Activated CD8-positive, alpha-beta T cell treated with anti-CD3 and anti-CD28 coated beads for 36 hours (primary cell): ENCODE measurements around the gene COA8. TPM values are rescaled to one million over a fixed set of nuclear protein-coding genes. Genes with fewer than 3 reads are reported as not detected.

Experiments
- ATAC-seq: fragments of 200-7000 bp; cut with Tn5 transposase; one replicate; pipeline ENCODE4 v1.10.0; 2021; ENCODE audit warnings: mild to moderate bottlenecking, moderate library complexity
- CTCF ChIA-PET: fragments of 350-600 bp; sonication (Branson Sonifier 250); formaldehyde crosslinking; loops from one replicate; lab custom pipeline; 2021; ENCODE audit warnings: antibody characterized with exemption; lab: Charles Lee
- POLR2A ChIA-PET: fragments of 350-600 bp; sonication (Branson Sonifier 250); formaldehyde crosslinking; loops from one replicate; lab custom pipeline; 2021; ENCODE audit warnings: antibody characterized with exemption; lab: Charles Lee
- DNase-seq: peaks from one replicate; pipeline ENCODE4 v3.0.0-alpha.2; 2020
- H3K27ac Mint-ChIP-seq: one replicate; pipeline ENCODE4 v1.8.0; 2021; ENCODE audit warnings: mild to moderate bottlenecking, mixed read lengths
- H3K27me3 Mint-ChIP-seq: one replicate; pipeline ENCODE4 v1.8.0; 2021; ENCODE audit warnings: mixed read lengths
- H3K36me3 Mint-ChIP-seq: one replicate; pipeline ENCODE4 v1.8.0; 2021; ENCODE audit warnings: low read depth, mixed read lengths
- H3K4me1 Mint-ChIP-seq: one replicate; pipeline ENCODE4 v1.8.0; 2021; ENCODE audit warnings: low read depth, mixed read lengths
- H3K4me3 Mint-ChIP-seq: one replicate; pipeline ENCODE4 v1.8.0; 2021; ENCODE audit warnings: mild to moderate bottlenecking, moderate library complexity, mixed read lengths
- H3K9me3 Mint-ChIP-seq: one replicate; pipeline ENCODE4 v1.8.0; 2021; ENCODE audit warnings: mixed read lengths
- CTCF ChIP-seq: fragments of 200-600 bp; IDR thresholded peaks from one replicate; pipeline ENCODE4 v1.8.0; 2022; ENCODE audit warnings: antibody characterized with exemption, mild to moderate bottlenecking
- intact Hi-C: fragments of 100-400 bp; cut with micrococcal nuclease; formaldehyde crosslinking; loops from one replicate; pipeline ENCODE4 v1.10.0; 2022
- total RNA-seq, 2 experiments: library from RNA; stranded (reverse); gene quantifications; one replicate each; pipeline ENCODE4 v1.2.3, GENCODE V29; 2021

Gene COA8
- total RNA-seq, 2 experiments from 2014 or later: 40.3 to 45.6 TPM

GRCh38 chr14:103531421-103532215, 31.1 kb upstream of the COA8 start:
- DNase-seq: no peak
- ATAC-seq: no peak
- Mint-ChIP-seq H3K36me3 (peaks cover 13% of the 10 kb centered on the region), H3K4me1 (peaks cover 34% of the 10 kb centered on the region), H3K4me3 (peak overlapping the region; percentile 94), H3K27ac (no peak overlapping the region), H3K27me3 (no peaks in the 10 kb centered on the region), H3K9me3 (no peaks in the 10 kb centered on the region)
- TF ChIP-seq CTCF: no peak
- POLR2A ChIA-PET: interaction anchor here (0.6 to 4.3 kb wide), 6 partner anchors 9 to 597 kb away, joined by 3 to 28 read pairs (median 4); partner anchors contain the start of genes BAG5 and COA8
- CTCF ChIA-PET: interaction anchor here (1.9 to 2.2 kb wide), 3 partner anchors 10 to 148 kb away, joined by 5 to 7 read pairs (median 6); no protein-coding TSS in a partner anchor
- intact Hi-C loops: no loop called here

DNA sequence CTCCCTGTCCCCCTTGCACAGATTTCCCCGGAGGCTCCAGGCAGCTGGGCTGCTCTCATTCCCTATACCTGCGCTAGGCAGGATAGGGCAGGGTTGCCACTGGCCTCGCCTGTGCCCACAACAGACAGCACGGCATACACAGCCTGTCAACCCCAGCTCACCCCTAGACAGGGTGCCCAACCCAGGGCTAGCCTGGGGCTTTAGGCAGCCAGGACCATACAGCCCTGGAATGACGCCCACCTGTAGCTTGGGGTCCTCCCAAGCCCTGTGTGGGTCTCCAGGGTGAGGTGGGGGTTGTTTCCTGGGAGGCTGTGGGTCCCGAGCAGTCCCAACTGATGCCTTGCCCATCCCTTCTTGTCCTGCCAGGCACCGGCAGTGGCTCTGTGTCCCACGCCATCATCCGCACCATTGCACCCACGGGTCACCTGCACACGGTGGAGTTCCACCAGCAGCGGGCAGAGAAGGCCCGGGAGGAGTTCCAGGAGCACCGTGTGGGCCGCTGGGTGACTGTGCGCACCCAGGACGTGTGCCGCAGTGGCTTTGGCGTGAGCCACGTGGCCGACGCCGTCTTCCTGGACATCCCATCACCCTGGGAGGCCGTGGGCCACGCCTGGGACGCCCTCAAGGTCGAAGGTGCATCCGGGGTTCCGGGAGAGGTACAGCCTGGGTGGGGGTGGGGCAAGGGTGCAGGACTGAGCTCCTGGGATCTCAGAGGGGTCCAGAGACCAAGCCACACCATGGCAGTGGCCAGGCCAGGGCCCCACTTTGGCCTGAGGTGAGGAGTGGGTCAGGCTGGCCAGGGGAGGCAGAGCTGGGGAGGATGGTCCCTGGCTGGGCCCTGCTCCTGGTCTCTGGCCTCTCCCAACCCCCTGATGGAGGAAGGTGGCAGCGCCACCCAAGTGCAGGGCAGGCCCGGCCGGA, 30.3 kb upstream of the COA8 start:
- POLR2A ChIA-PET: interaction anchor here (0.9 to 4.3 kb wide), 3 partner anchors 9 to 97 kb away, joined by 3 to 28 read pairs (median 6); partner anchors contain the start of genes BAG5 and COA8
- peaks cover 16% of the 10 kb centered on the region for H3K36me3 Mint-ChIP-seq
- no peaks in the 10 kb centered on the region for H3K9me3 Mint-ChIP-seq
- DNase-seq (no peak), ATAC-seq (no peak)
- intact Hi-C loops: no loop called here
- no peaks in the 10 kb centered on the region for H3K27me3 Mint-ChIP-seq
- no peak overlapping the region for H3K27ac Mint-ChIP-seq
- H3K4me1 Mint-ChIP-seq: peaks cover 28% of the 10 kb centered on the region
- CTCF ChIA-PET: interaction anchor here (1.3 to 1.9 kb wide), 2 partner anchors 12 to 13 kb away, joined by 4 to 5 read pairs; no protein-coding TSS in a partner anchor
- TF ChIP-seq CTCF: no peak
- no peak overlapping the region for H3K4me3 Mint-ChIP-seq

DNA sequence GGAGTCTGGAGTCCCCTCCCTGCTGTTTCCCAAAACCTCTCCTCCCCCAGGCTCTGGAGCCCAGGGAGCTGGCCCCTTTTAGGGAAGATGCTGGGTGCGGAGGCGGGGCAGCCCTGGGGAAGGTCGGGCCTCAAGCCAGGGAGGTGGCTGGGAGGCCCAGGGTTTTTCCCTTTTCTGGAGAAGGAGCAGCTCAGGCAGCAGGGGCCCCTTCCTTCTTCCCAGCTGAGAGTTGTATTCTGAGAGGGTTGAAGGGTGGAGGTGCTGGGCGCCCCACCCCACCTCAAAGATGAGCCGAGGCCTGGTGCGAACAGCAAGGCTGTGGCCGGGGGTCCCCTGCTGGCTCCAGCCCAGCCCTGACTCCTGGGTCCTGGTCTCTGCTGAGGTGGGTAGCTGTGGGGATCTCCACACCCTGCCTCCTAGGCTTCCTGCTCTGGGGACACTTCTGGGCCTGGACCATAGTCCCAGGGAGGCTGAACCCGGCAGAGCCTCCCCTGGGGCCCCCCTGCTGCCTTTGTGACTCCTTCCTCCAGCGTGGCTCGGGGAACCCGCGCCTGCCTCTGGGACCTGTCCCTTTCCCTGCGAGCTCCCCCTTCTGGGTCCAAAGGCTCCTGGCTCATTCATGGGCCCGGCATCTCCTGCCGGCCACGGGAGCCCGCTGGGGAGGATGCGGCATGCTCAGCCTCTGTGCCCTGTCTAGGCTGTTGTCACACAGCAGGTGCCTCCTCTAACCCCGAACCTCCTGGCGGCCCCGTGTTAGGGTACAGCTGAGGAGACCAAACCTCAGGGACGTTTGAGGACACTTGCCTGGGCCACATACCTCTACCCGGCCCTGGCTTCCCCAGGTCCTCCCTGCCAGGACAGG, 29.4 kb upstream of the COA8 start:
- ATAC-seq (no peak), DNase-seq (no peak)
- ChIA-PET POLR2A (interaction anchor here (0.8 to 1.3 kb wide), 2 partner anchors 13 to 14 kb away, joined by 3 read pairs; no protein-coding TSS in a partner anchor), CTCF (interaction anchor here (1.3 to 1.9 kb wide), 2 partner anchors 13 to 14 kb away, joined by 4 to 5 read pairs; no protein-coding TSS in a partner anchor)
- TF ChIP-seq CTCF: no peak
- Mint-ChIP-seq H3K27ac (no peak overlapping the region), H3K4me1 (peaks cover 22% of the 10 kb centered on the region), H3K36me3 (peaks cover 16% of the 10 kb centered on the region), H3K9me3 (no peaks in the 10 kb centered on the region), H3K4me3 (no peak overlapping the region), H3K27me3 (no peaks in the 10 kb centered on the region)
- intact Hi-C loops: no loop called here

GRCh38 chr14:103533999-103534575, 28.7 kb upstream of the COA8 start:
- ChIA-PET CTCF (no interaction called here), POLR2A (interaction anchor here (0.8 to 1.6 kb wide), 3 partner anchors 14 to 16 kb away, joined by 3 to 4 read pairs (median 3); no protein-coding TSS in a partner anchor)
- peaks cover 22% of the 10 kb centered on the region for H3K4me1 Mint-ChIP-seq
- H3K27ac Mint-ChIP-seq: no peak overlapping the region
- intact Hi-C loops: no loop called here
- DNase-seq (no peak), ATAC-seq (no peak)
- H3K9me3 Mint-ChIP-seq: no peaks in the 10 kb centered on the region
- H3K27me3 Mint-ChIP-seq: no peaks in the 10 kb centered on the region
- no peak overlapping the region for H3K4me3 Mint-ChIP-seq
- no peak for TF ChIP-seq CTCF
- peaks cover 16% of the 10 kb centered on the region for H3K36me3 Mint-ChIP-seq
